K562 (cell line): ENCODE results near the gene NTNG1. TPM values are rescaled to one million over a fixed set of nuclear protein-coding genes. Genes with fewer than 3 reads are reported as not detected.

ENCODE experiments used
- ARNT ChIP-seq, 2 experiments: fragments of 450-650 bp; IDR thresholded peaks; 2 replicates each; pipeline ENCODE4 v1.6.1; 2016; ENCODE audit warnings: mild to moderate bottlenecking in 1 of 2
- CREBBP ChIP-seq: IDR thresholded peaks from one replicate; pipeline ENCODE4 v1.6.1; 2012; ENCODE audit warnings: low read depth, mild to moderate bottlenecking, control low read depth, inconsistent platforms, low read length
- ELF4 ChIP-seq: fragments of 450-650 bp; formaldehyde crosslinking; IDR thresholded peaks from 2 replicates; pipeline ENCODE4 v1.4.0; 2022; ENCODE audit warnings: missing genetic modification characterization
- EP300 ChIP-seq: IDR thresholded peaks from 2 replicates; pipeline ENCODE4 v1.6.1; 2012; ENCODE audit warnings: low read length, improper control_type of control experiment
- MAFG ChIP-seq: fragments of 450-650 bp; conservative IDR thresholded peaks from 2 replicates; pipeline ENCODE4 v1.6.1; 2016; ENCODE audit warnings: missing genetic modification characterization, missing compliant biosample characterization
- PPARD ChIP-seq: fragments of 250-450 bp; sonication (Bioruptor Pico); IDR thresholded peaks from 2 replicates; pipeline ENCODE4 v1.8.0; 2022; ENCODE audit warnings: inconsistent platforms, mild to moderate bottlenecking, moderate library complexity
- RBM39 ChIP-seq: fragments of 200-400 bp; formaldehyde crosslinking; optimal IDR thresholded peaks from 2 replicates; pipeline ENCODE3; 2018; ENCODE audit warnings: low read depth, low read length
- SAFB ChIP-seq: fragments of 200-400 bp; formaldehyde crosslinking; IDR thresholded peaks from 2 replicates; pipeline ENCODE4 v1.6.1; 2017; ENCODE audit warnings: low read depth, low read length, borderline replicate concordance
- SIRT6 ChIP-seq: IDR thresholded peaks from one replicate; pipeline ENCODE4 v1.6.1; 2012; ENCODE audit warnings: low read depth, mild to moderate bottlenecking, control low read depth, inconsistent platforms, low read length, moderate library complexity
- TAL1 ChIP-seq: fragments of 450-650 bp; IDR thresholded peaks from 2 replicates; pipeline ENCODE4 v1.6.1; 2016; ENCODE audit warnings: mild to moderate bottlenecking
- TRIM24 ChIP-seq, 2 experiments: fragments of 450-650 bp; IDR thresholded peaks; 2 replicates each; pipeline ENCODE4 v1.6.1; 2016
- TRIM28 ChIP-seq: fragments of 450-650 bp; IDR thresholded peaks from 2 replicates; pipeline ENCODE4 v1.6.1; 2017
- ZNF316 ChIP-seq: fragments of 450-650 bp; IDR thresholded peaks from 2 replicates; pipeline ENCODE4 v1.6.1; 2016
- ZNF778 ChIP-seq: fragments of 450-650 bp; formaldehyde crosslinking; IDR thresholded peaks from 2 replicates; pipeline ENCODE4 v1.4.0; 2020; ENCODE audit warnings: mild to moderate bottlenecking, moderate library complexity
- polyA plus RNA-seq, 8 experiments: library from polyadenylated mRNA; depleted of rRNA in 4 of 8; stranded (reverse) in 5 of 8; unstranded in 3 of 8; fragments of >200 nt; fragmentation: Nextera tagmentation in 2 of 8; fragmentation: Illumina TruSeq in 1 of 8; extraction: Ambion mirVana in 2 of 8; extraction: Trizol in 1 of 8; gene quantifications; 2 replicates each; pipeline versions ENCODE4 v1.2.1 to v1.2.3, GENCODE V29; 2011 to 2014; ENCODE audit warnings: inconsistent platforms in 1 of 8, missing spikeins in 1 of 8
- total RNA-seq, 7 experiments: library from RNA; depleted of rRNA in 6 of 7; stranded (reverse); fragments of >200 nt in 6 of 7; fragmentation: Illumina TruSeq in 2 of 7; extraction: Trizol in 2 of 7; gene quantifications; 2 replicates each; pipeline versions ENCODE4 v1.2.1 to v1.2.3, GENCODE V29; 2011 to 2021; ENCODE audit warnings: low replicate concordance in 1 of 7
- TF ChIP-seq, protein P1 (sequence below): sonication (generic); formaldehyde crosslinking; IDR thresholded peaks from 2 replicates; pipeline ENCODE4 v1.8.0; 2023; ENCODE audit warnings: missing genetic modification reagents, mild to moderate bottlenecking, borderline replicate concordance
- TF ChIP-seq, protein P2 (sequence below): sonication (generic); formaldehyde crosslinking; IDR thresholded peaks from 2 replicates; pipeline ENCODE4 v1.8.0; 2022; ENCODE audit warnings: missing genetic modification reagents, mild to moderate bottlenecking, moderate library complexity, borderline replicate concordance
- TF ChIP-seq, protein P3 (sequence below): fragments of 250-450 bp; sonication (Bioruptor Pico); IDR thresholded peaks from 2 replicates; pipeline ENCODE4 v1.4.0; 2020; ENCODE audit warnings: mild to moderate bottlenecking, moderate library complexity
- TF ChIP-seq, protein P4 (sequence below): sonication (generic); formaldehyde crosslinking; IDR thresholded peaks from 2 replicates; pipeline ENCODE4 v1.8.1; 2023; ENCODE audit warnings: mild to moderate bottlenecking, missing genetic modification reagents
- TF ChIP-seq, protein P5 (sequence below): fragments of 250-450 bp; sonication (Bioruptor Pico); IDR thresholded peaks from 2 replicates; pipeline ENCODE4 v1.5.0; 2020; ENCODE audit warnings: mild to moderate bottlenecking

NTNG1 gene
- total and polyA plus RNA-seq, 9 of the 15 experiments (the other 6 are each of a cell fraction or from before 2014, with no cell fraction given), result not detected

DNA sequence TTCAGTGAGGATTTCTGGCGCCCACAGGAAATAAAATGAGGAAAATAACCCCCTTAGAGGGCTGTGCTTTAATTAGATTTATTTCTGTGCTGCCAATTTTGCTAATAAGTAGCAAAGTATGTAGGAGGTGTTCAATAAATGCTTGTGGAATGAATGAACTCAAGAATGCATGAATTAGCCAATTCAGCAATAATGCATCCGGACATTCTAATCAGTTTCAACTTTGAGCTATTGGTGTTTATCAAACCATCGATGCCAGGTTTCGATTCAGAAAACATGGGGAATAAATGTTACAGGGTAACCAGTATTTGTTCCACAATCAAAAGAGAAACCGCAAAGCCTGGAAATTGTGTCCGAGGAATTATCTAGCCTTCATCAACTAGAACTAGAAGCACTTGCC, 353.2 kb downstream of the NTNG1 start (continued):
- TF ChIP-seq, protein P1, sequence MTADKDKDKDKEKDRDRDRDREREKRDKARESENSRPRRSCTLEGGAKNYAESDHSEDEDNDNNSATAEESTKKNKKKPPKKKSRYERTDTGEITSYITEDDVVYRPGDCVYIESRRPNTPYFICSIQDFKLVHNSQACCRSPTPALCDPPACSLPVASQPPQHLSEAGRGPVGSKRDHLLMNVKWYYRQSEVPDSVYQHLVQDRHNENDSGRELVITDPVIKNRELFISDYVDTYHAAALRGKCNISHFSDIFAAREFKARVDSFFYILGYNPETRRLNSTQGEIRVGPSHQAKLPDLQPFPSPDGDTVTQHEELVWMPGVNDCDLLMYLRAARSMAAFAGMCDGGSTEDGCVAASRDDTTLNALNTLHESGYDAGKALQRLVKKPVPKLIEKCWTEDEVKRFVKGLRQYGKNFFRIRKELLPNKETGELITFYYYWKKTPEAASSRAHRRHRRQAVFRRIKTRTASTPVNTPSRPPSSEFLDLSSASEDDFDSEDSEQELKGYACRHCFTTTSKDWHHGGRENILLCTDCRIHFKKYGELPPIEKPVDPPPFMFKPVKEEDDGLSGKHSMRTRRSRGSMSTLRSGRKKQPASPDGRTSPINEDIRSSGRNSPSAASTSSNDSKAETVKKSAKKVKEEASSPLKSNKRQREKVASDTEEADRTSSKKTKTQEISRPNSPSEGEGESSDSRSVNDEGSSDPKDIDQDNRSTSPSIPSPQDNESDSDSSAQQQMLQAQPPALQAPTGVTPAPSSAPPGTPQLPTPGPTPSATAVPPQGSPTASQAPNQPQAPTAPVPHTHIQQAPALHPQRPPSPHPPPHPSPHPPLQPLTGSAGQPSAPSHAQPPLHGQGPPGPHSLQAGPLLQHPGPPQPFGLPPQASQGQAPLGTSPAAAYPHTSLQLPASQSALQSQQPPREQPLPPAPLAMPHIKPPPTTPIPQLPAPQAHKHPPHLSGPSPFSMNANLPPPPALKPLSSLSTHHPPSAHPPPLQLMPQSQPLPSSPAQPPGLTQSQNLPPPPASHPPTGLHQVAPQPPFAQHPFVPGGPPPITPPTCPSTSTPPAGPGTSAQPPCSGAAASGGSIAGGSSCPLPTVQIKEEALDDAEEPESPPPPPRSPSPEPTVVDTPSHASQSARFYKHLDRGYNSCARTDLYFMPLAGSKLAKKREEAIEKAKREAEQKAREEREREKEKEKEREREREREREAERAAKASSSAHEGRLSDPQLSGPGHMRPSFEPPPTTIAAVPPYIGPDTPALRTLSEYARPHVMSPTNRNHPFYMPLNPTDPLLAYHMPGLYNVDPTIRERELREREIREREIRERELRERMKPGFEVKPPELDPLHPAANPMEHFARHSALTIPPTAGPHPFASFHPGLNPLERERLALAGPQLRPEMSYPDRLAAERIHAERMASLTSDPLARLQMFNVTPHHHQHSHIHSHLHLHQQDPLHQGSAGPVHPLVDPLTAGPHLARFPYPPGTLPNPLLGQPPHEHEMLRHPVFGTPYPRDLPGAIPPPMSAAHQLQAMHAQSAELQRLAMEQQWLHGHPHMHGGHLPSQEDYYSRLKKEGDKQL (CRISPR knock-in tag), result no peak
- TF ChIP-seq SAFB (no peak), ZNF778 (no peak), CREBBP (no peak), SIRT6 (no peak), TRIM28 (no peak), MAFG (tag) (peak; percentile 47; the same call in 1 of the 2 replicates), RBM39 (no peak), TRIM24 (IDR thresholded peaks at IDR 0.05) (no peak), TAL1 (no peak), EP300 (no peak), ZNF316 (peak; percentile 67), ELF4 (no peak), PPARD (CRISPR knock-in tag) (no peak), ARNT (IDR thresholded peaks at IDR 0.05) (no peak)
- TF ChIP-seq, protein P2, sequence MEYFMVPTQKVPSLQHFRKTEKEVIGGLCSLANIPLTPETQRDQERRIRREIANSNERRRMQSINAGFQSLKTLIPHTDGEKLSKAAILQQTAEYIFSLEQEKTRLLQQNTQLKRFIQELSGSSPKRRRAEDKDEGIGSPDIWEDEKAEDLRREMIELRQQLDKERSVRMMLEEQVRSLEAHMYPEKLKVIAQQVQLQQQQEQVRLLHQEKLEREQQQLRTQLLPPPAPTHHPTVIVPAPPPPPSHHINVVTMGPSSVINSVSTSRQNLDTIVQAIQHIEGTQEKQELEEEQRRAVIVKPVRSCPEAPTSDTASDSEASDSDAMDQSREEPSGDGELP (CRISPR knock-in tag), result no peak
- TF ChIP-seq, protein P3, sequence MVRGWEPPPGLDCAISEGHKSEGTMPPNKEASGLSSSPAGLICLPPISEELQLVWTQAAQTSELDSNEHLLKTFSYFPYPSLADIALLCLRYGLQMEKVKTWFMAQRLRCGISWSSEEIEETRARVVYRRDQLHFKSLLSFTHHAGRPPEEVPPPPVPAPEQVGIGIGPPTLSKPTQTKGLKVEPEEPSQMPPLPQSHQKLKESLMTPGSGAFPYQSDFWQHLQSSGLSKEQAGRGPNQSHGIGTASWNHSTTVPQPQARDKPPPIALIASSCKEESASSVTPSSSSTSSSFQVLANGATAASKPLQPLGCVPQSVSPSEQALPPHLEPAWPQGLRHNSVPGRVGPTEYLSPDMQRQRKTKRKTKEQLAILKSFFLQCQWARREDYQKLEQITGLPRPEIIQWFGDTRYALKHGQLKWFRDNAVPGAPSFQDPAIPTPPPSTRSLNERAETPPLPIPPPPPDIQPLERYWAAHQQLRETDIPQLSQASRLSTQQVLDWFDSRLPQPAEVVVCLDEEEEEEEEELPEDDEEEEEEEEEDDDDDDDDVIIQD, result no peak
- TF ChIP-seq, protein P4, sequence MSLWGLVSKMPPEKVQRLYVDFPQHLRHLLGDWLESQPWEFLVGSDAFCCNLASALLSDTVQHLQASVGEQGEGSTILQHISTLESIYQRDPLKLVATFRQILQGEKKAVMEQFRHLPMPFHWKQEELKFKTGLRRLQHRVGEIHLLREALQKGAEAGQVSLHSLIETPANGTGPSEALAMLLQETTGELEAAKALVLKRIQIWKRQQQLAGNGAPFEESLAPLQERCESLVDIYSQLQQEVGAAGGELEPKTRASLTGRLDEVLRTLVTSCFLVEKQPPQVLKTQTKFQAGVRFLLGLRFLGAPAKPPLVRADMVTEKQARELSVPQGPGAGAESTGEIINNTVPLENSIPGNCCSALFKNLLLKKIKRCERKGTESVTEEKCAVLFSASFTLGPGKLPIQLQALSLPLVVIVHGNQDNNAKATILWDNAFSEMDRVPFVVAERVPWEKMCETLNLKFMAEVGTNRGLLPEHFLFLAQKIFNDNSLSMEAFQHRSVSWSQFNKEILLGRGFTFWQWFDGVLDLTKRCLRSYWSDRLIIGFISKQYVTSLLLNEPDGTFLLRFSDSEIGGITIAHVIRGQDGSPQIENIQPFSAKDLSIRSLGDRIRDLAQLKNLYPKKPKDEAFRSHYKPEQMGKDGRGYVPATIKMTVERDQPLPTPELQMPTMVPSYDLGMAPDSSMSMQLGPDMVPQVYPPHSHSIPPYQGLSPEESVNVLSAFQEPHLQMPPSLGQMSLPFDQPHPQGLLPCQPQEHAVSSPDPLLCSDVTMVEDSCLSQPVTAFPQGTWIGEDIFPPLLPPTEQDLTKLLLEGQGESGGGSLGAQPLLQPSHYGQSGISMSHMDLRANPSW (CRISPR knock-in tag), result no peak
- TF ChIP-seq, protein P5, sequence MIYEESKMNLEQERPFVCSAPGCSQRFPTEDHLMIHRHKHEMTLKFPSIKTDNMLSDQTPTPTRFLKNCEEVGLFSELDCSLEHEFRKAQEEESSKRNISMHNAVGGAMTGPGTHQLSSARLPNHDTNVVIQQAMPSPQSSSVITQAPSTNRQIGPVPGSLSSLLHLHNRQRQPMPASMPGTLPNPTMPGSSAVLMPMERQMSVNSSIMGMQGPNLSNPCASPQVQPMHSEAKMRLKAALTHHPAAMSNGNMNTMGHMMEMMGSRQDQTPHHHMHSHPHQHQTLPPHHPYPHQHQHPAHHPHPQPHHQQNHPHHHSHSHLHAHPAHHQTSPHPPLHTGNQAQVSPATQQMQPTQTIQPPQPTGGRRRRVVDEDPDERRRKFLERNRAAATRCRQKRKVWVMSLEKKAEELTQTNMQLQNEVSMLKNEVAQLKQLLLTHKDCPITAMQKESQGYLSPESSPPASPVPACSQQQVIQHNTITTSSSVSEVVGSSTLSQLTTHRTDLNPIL (CRISPR knock-in tag), result no peak
